ENCODE results near the gene IP6K3. TPM values are rescaled to one million over a fixed set of nuclear protein-coding genes. Genes with fewer than 3 reads are reported as not detected.

Gene IP6K3
- total and polyA plus RNA-seq, 12 donors: 0.06 to 1.6 (median 0.71) TPM; not detected in 3

GRCh38 chr6:33712914-33713313, 33.8 kb downstream of the IP6K3 start:
- Histone ChIP-seq H3K36me3 (replicated peaks in 1 of 2) (peaks cover 0 to 11% of the 10 kb centered on the region in 2 donors), H3K4me1 (replicated peaks in 1 of 2) (peaks cover 3 to 25% of the 10 kb centered on the region in 2 donors), H3K27ac (no peak overlapping the region), H3K27me3 (no peaks in the 10 kb centered on the region), H3K4me3 (no peak overlapping the region), H3K9me3 (replicated peaks in 1 of 3) (no peaks in the 10 kb centered on the region)
- DNase-seq: no peak
- 81 to 93% (median 91%) methylated on average over 3 of the region's 3 CpGs for WGBS, 4 donors
- intact Hi-C loops (cut with DNase I): no loop called here
- TF ChIP-seq CTCF (IDR thresholded peaks at IDR 0.05): no peak
- TF ChIP-seq POLR2A (IDR thresholded peaks at IDR 0.05): no peak

- intact Hi-C loops (cut with DNase I): no loop called here
- Histone ChIP-seq H3K36me3 (replicated peaks in 1 of 2) (peaks cover 0 to 15% of the 10 kb centered on the region in 2 donors), H3K27me3 (no peaks in the 10 kb centered on the region), H3K9me3 (replicated peaks in 1 of 3) (no peaks in the 10 kb centered on the region), H3K4me1 (replicated peaks in 1 of 2) (peaks cover 3 to 25% of the 10 kb centered on the region in 2 donors), H3K27ac (peak within 1 kb of the TSS; percentile 76 to 96 (median 86)), H3K4me3 (peak within 1 kb of the TSS; percentile 73 to 94 (median 84))
- WGBS, 4 donors: 1 to 10% (median 3%) methylated on average over 14 to 73 of the region's 73 CpGs
- TF ChIP-seq CTCF (IDR thresholded peaks at IDR 0.05): peak; percentile 35 to 65 (median 58)
- TF ChIP-seq POLR2A (IDR thresholded peaks at IDR 0.05): peak; percentile 43 to 47
- DNase-seq: peak; percentile 96 to 98 (median 97)
Measured at GRCh38 chr6:33711140-33712129, 35.3 kb downstream of the IP6K3 start, which contains the start of gene UQCC2. UQCC2 (minus strand) TSS chr6:33711700; CDS start chr6:33711686, 14 bp downstream.

- H3K27ac ChIP-seq: no peak overlapping the region
- intact Hi-C loops (cut with DNase I): no loop called here
- no peaks in the 10 kb centered on the region for H3K9me3 ChIP-seq (replicated peaks in 1 of 3)
- H3K36me3 ChIP-seq (replicated peaks in 1 of 2): peaks cover 0 to 15% of the 10 kb centered on the region in 2 donors
- peak overlapping the region in 2 of 4 donors; percentile 86 to 94 for H3K4me3 ChIP-seq
- no peak for DNase-seq
- H3K27me3 ChIP-seq: no peaks in the 10 kb centered on the region
- WGBS, 4 donors: 81 to 86% (median 84%) methylated on average over 15 of the region's 15 CpGs
- peaks cover 3 to 25% of the 10 kb centered on the region in 2 donors for H3K4me1 ChIP-seq (replicated peaks in 1 of 2)
- TF ChIP-seq CTCF (IDR thresholded peaks at IDR 0.05): no peak
- TF ChIP-seq POLR2A (IDR thresholded peaks at IDR 0.05): no peak
Measured at GRCh38 chr6:33710296-33711121, 36.2 kb downstream of the IP6K3 start.

Data from adrenal gland (tissue), 12 donors.